GM06990 (cell line): ENCODE measurements around the gene WDR81.

Experiments
- DNase-seq: peaks from one replicate; pipeline ENCODE4 v3.0.0-alpha.2; 2011; ENCODE audit not compliant: insufficient read length; ENCODE audit errors: extremely low read depth
- H3K27me3 ChIP-seq: replicated peaks from 2 replicates; pipeline ENCODE4 v1.6.0; 2011; ENCODE audit warnings: low read length; ENCODE audit not compliant: control insufficient read depth, insufficient read depth
- H3K36me3 ChIP-seq: 2 replicates; pipeline ENCODE4 v1.5.1; 2011; ENCODE audit warnings: low read length; ENCODE audit not compliant: control insufficient read depth, insufficient read depth
- H3K4me3 ChIP-seq: replicated peaks from 2 replicates; pipeline ENCODE4 v1.5.1; 2011; ENCODE audit warnings: low read depth, mild to moderate bottlenecking, control low read depth, low read length
- TF ChIP-seq, protein P1 (sequence below): IDR thresholded peaks from 2 replicates; pipeline ENCODE4 v1.5.1; 2011; ENCODE audit warnings: low read length, control low read depth, mild to moderate bottlenecking, inconsistent platforms; ENCODE audit not compliant: insufficient read depth, poor library complexity, severe bottlenecking

Gene WDR81

DNA sequence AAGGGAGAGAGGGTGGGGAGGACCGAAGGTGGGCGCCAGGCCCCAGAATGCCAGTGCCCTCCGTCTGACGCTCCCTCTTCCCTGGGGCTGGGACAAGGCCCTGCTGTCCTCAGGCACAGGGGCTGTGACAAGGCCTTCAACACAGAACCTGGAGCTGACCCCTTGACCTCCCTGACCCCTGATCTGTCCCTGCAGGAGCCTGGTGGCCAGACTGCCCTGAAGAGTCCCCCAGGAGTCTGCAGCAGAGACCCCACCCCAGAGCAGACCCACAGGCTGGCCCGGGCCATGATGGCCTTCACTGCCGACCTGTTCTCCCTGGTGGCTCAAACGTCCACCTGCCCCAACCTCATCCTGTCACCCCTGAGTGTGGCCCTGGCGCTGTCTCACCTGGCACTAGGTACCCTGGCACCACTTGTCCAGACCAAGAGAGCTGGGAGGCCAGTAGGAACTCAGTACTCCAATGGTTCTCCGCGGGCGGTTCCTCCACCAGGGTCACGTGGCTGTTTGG is 21.1 kb downstream of the WDR81 start:
- TF ChIP-seq, protein P1, sequence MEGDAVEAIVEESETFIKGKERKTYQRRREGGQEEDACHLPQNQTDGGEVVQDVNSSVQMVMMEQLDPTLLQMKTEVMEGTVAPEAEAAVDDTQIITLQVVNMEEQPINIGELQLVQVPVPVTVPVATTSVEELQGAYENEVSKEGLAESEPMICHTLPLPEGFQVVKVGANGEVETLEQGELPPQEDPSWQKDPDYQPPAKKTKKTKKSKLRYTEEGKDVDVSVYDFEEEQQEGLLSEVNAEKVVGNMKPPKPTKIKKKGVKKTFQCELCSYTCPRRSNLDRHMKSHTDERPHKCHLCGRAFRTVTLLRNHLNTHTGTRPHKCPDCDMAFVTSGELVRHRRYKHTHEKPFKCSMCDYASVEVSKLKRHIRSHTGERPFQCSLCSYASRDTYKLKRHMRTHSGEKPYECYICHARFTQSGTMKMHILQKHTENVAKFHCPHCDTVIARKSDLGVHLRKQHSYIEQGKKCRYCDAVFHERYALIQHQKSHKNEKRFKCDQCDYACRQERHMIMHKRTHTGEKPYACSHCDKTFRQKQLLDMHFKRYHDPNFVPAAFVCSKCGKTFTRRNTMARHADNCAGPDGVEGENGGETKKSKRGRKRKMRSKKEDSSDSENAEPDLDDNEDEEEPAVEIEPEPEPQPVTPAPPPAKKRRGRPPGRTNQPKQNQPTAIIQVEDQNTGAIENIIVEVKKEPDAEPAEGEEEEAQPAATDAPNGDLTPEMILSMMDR, result no peak
- Histone ChIP-seq H3K27me3 (no peaks in the 10 kb centered on the region), H3K36me3 (no peaks in the 10 kb centered on the region), H3K4me3 (no peak overlapping the region)
- no peak for DNase-seq

- Histone ChIP-seq H3K4me3 (no peak overlapping the region), H3K36me3 (no peaks in the 10 kb centered on the region), H3K27me3 (no peaks in the 10 kb centered on the region)
- DNase-seq, result no peak
- TF ChIP-seq, protein P1, result no peak
Measured at GRCh38 chr17:1746975-1747543, 22.6 kb downstream of the WDR81 start.

- no peaks in the 10 kb centered on the region for H3K36me3 ChIP-seq
- TF ChIP-seq, protein P1, result no peak
- H3K4me3 ChIP-seq, result no peak overlapping the region
- no peak for DNase-seq
- H3K27me3 ChIP-seq, result no peaks in the 10 kb centered on the region
Measured at GRCh38 chr17:1750628-1751027, 26.1 kb downstream of the WDR81 start.

- no peak for DNase-seq
- Histone ChIP-seq H3K36me3 (no peaks in the 10 kb centered on the region), H3K4me3 (no peak overlapping the region; the same call in 1 of the 2 replicates), H3K27me3 (no peaks in the 10 kb centered on the region)
- TF ChIP-seq, protein P1, result no peak
Measured at GRCh38 chr17:1752425-1753262, 28.1 kb downstream of the WDR81 start.

DNA sequence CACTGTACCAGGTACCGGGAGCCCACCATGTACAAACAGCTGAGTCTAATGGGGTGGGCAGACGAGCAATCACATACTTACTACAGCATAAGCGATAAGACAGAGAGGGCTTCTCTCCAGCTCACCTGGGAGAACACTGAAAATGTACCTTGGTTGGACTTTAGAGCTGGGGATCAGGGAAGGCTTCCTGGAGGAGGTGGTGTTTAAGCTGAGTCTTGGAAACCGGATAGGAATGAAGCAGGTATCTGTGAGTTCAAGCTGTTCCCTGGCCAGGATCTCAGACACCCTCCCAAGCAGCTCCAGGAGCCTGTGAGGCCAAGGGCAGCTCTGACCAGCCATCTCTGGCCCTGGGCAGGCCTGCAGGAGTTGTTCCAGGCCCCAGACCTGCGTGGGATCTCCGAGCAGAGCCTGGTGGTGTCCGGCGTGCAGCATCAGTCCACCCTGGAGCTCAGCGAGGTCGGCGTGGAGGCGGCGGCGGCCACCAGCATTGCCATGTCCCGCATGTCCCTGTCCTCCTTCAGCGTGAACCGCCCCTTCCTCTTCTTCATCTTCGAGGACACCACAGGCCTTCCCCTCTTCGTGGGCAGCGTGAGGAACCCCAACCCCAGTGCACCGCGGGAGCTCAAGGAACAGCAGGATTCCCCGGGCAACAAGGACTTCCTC is 29.4 kb downstream of the WDR81 start:
- Histone ChIP-seq H3K4me3 (no peak overlapping the region), H3K27me3 (no peaks in the 10 kb centered on the region), H3K36me3 (no peaks in the 10 kb centered on the region)
- TF ChIP-seq, protein P1, result no peak
- DNase-seq, result no peak
